Right hindlimb (tissue), 1 donor: ENCODE measurements around the gene FAM117B.
"Not testable (repeated sequence)": the region's sequence is repeated elsewhere in the genome, so short reads cannot be mapped to it uniquely, and the experiment has no call there.

Experiments used
- DNase-seq: peaks from one replicate; pipeline ENCODE4 v3.0.0-alpha.2; 2018

FAM117B gene

DNA sequence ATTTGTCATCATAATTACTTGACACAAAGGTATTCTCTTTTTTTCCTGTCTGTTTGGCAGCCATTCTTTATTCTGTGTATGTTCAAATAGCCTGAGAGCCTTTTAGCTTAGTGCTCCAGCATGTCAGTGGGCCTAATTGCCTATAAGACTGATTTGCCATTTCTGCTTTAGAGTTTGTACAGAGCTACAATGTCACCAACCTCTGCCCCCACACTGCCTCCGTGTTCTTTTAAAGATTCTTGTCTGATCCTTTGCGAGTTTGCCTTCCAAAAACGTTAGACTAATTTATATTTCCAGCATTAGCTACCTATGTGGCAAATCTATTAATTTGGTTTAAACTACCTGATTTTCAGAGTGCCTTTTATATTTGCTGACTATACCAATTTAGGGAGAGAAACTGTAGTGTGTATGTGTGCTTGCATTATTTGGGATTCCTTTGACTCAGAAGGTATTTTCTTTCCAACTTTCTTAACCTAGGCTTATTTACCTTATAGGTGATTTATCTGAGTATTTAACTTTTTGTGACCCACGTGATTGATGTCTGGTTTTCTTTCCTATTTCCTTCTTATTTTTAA is 70.8 kb downstream of the FAM117B start:
- no peak for DNase-seq

GRCh38 chr2:202714971-202715935 is 80.5 kb downstream of the FAM117B start:
- not testable (repeated sequence) for DNase-seq

DNA sequence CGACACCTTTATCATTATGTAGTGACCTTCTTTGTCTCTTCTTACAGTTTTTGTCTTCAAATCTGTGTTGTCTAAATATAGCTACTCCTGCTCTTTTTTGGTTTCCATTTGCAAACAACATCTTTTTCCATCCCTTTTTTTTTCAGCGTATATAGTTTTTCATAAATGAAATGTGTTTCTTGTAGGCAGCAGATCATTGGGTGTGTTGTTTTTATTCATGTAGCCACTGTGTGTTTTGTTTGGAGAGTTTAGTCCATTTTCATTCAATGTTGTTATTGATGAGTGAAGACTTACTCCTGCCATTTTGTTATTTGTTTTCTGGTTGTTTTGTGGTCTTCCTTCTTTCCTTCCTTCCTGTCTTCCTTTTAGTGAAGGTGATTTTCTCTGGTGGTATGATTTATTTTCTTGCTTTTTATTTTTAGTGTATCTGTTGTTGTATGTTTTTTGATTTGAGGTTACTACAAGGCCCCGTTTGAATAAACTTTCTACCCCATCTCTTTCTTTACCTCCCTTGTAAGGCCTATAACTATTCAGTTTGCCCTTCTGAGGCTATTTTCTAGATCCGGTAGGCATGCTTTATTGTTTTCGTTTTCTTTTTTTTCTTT is 81.4 kb downstream of the FAM117B start:
- no peak for DNase-seq

DNA sequence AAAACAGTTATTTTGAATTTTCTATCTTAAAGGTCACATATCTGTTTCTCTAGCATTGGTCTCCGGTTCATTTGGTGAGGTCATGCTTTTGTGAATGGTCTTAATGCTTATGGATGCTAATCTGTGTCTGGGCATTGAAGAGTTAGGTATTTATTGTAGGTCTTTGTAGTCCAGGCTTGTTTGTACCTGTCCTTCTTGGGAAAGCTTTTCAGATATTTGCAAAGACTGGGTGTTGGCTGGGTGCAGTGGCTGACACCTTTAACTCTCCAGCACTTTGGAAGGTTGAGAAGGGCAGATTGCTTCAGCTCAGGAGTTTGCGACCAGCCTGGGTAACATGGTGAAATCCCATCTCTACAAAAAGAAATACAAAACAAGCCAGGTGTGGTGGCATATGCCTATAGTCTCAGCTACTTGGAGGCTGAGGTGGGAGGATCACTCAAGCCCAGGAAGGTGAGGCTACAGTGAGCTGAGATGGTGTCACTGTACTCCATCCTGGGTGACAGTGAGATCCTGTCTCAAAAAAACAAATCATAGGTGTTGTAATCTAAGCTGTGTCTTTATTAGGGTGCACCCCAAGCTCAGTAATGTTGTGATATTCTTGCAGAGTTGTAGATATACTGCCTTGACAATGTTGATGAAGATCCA is 82.3 kb downstream of the FAM117B start:
- DNase-seq, result no peak

DNA sequence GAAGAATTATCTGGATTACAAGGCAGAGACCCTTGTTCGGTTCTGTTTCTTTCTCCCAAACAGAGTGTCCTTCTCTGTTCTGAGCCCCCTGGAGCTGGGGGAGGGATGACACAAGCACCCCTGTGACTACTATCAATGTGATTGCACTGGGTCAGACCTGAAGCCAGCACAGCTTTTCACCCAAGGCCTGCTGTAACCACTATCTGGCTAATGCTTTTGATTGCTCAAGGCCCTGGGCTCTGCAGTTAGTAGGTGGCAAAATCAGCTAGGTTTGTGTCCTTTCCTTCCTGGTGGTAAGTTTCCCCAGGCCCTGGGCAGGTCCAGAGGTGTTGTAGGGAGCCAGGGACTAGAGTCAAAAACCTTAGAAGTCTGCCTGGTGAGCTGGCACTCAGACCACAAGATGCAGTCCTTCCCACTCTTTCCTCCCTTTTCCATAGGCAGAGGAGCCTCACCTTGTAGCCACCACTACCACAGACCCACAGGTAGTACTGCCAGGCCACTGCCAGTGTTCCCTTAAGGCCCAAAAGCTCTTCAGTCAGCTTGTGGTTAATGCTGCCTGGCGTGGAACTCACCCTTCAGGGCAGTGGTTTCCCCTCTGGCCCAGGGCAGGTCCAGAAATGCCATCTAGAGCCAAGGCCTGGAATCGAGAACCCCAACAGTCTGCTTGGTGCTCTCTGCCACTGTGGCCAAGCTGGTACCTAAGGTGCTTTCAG is 83.0 kb downstream of the FAM117B start:
- no peak for DNase-seq

DNA sequence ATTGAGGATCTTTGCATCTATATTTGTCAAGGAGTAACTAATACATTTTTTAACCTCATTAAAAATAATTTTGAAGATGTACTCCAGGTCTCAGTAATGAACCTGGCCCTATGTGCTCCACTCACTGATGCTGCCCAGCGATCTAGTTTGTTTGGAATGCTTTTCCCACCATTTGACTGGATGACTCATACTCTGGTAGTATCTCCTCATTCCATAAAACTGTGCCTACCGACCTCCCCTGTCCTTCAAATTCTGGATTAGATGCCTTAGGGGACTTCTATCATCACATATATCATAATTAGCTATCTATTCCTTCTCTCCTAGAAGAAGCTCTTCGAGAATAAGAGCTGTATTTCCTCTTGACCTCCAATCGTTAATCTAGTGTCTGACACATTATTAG is 83.8 kb downstream of the FAM117B start:
- DNase-seq, result no peak

- DNase-seq, result no peak
Measured at GRCh38 chr2:202720226-202720625, 85.5 kb downstream of the FAM117B start.

- DNase-seq, result no peak
Measured at GRCh38 chr2:202721621-202722020, 86.9 kb downstream of the FAM117B start.

DNA sequence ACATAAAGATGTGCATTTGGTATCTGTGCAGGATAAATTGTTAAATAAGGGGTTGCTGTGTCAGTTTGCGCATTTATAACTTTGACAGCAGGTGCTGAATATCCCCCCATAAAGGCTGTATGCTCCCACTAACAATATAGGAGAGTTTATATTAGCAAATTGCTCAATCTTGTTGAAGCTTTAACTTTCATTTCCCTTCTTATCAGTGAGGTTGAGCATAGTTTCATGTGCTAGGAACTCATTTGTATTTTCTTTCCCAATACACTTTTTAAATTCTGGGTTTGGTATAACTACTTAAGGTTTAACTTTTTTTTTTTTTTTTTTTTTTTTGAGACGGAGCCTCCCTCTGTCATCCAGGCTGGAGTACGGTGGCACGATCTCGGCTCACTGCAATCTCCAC is 89.0 kb downstream of the FAM117B start:
- no peak for DNase-seq

DNA sequence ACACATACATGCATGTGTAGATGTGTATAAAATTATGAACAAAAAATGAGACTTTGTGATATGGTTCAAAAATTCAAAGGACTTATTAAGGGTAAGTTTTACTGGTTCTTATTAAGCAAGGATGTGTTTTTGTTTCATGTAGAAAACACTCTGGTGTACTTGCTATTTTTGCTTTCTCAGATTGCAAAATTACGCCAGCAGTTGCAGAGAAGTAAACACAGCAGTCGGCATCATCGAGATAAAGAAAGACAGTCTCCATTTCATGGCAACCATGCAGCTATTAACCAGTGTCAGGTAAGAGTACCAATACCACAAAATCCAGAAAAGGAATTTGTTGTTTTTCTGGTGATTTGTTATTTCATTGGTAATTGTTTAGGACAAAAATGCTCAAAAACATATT is 91.3 kb downstream of the FAM117B start:
- DNase-seq, result no peak

GRCh38 chr2:202736826-202737225 is 102.1 kb downstream of the FAM117B start:
- no peak for DNase-seq

GRCh38 chr2:202743613-202744012 is 108.8 kb downstream of the FAM117B start:
- no peak for DNase-seq

DNA sequence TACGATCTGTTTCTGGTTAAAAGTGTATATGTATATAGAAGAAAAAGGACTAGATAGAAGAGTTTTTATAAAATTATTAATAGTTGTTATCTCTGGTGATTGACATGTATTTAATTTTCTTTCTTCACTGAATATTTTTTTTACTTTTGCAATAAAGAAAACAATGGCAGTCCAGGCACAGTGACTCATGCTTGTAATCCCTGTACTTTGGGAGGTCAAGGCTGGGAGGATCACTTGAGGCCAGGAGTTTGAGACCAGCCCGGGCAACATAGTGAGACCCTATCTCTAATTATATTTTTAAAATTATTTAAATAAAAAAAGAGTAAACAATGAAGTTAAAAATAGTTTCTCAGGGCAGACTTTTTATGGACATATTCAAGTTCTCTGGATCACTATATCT is 114.7 kb downstream of the FAM117B start:
- no peak for DNase-seq

GRCh38 chr2:202750763-202751427 is 116.1 kb downstream of the FAM117B start:
- DNase-seq, result no peak

DNA sequence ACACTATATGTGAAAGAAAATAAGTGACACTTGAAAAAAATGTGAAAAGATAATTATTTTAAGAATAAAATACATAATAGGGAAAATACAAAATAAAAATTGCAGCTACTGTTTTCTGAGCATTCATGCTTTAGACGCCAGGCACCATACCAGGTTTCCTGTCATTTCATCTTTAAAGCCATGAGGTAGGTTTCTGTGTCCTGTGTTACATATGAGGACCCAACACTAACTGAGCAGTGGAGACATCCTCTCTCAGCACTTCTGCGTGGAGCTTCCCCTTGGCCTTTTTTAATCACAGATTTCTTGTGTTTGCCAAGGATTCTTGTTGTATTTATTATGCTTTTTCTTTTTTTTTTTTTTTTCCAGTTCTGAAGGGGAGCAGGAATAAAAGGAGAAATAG is 117.3 kb downstream of the FAM117B start:
- DNase-seq, result no peak

DNA sequence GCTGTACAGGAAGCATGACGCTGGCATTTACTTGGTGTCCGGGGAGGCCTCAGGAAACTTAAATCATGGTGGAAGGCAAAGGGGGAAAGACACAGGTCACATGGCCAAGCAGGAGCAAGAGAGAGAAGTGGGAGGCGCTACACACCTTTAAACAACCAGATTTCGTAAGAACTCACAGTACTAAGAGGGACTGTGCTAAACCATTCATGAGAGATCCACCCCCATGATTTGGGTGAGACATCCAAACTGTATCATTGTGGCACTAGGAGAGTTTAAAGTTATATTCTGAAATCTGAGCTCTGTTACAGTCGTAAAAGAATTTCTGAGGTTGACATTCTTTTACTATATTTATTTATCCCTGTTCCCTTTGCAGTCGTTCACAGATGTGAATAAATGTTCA is 120.2 kb downstream of the FAM117B start:
- no peak for DNase-seq

DNA sequence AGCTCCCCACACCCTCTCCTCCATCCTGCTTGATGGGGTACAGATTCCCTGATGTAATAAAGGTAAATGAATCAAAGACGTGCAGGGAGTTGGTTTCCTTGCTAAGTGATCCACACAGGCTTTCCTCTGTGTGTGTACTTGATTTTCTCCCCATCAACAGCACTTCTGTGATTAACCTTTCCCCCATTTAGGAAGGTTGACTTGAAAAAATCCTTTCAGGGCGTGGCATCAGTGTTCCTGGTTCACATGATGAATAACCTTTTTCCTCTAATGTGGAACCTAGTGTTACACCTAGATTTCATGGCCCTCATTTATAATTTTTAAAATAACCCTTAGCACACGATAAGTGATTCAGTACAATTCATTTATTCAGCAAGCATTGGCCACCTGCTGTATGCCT is 121.8 kb downstream of the FAM117B start:
- no peak for DNase-seq

- DNase-seq, result no peak
Measured at GRCh38 chr2:202757339-202757738, 122.6 kb downstream of the FAM117B start.

GRCh38 chr2:202758128-202758527 is 123.4 kb downstream of the FAM117B start:
- no peak for DNase-seq

GRCh38 chr2:202758604-202759003 is 123.8 kb downstream of the FAM117B start:
- no peak for DNase-seq

DNA sequence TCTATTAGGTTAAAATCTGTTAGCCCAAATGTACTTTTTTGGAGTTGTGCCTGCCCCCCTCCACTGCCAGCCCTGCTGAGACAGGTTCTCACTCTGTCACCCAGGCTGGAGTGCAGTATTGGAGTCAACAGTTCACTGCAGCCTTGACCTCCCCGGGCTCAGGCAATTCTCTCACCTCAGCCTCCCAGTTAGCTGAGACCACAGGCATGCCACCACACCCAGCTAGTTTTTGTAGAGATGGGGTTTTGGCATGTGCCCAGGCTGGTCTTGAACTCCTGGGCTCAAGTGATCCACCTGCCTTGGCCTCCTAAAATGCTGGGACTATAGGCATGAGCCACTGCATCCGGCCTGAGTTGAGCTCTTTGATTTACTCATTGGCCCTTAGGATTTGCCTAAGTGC is 126.1 kb downstream of the FAM117B start:
- no peak for DNase-seq

- no peak for DNase-seq
Measured at GRCh38 chr2:202762556-202762955, 127.8 kb downstream of the FAM117B start.
